ENCODE data around the gene LRR1.
"Not testable (repeated sequence)": the region's sequence is repeated elsewhere in the genome, so short reads cannot be mapped to it uniquely, and the experiment has no call there.

Gene LRR1

DNA sequence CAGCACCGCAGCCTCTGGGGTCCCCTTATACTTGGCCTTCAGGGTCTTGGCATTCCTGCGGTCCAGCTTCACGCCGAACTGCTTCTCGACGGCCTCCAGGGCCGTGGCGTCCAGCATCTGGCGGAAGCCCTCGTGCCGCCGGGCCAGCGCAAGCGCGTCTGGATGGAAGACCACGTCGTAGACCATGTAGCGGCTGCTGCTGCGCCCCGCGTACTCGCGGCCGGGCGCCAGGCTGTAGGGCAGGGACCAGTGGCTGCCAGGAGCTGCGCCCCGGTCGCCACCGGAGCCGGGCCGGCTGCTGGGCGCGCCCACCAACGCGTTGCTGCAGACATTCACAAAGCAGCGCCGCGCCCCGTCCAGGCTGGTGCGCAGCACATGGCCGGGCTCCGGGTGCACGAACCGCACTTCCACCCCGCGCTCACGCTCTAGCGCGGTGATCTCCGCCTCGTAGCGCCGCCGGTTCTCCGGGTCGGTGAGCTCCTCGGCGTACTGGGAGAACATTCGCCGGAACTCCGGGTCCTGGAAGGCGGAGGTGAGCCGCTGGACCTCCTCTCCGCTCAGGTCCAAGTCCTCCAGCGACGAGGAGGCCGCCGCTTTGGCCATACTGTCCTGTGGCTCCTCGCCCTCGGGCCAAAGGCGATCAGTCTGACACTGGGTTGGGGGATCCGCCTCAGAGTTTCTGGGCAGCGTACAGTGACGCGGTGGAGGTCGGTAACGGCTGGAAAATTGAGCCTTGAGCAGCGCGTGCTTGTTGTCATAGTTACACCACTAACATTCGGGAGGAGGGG is 36.0 kb downstream of the LRR1 start, which contains the start of gene DNAAF2:
DNAAF2 (minus strand) TSS at position 698 of the 788 bp plus-strand sequence; CDS start at position 603, 95 bp downstream.
- peak; percentile 88 for DNase-seq

DNA sequence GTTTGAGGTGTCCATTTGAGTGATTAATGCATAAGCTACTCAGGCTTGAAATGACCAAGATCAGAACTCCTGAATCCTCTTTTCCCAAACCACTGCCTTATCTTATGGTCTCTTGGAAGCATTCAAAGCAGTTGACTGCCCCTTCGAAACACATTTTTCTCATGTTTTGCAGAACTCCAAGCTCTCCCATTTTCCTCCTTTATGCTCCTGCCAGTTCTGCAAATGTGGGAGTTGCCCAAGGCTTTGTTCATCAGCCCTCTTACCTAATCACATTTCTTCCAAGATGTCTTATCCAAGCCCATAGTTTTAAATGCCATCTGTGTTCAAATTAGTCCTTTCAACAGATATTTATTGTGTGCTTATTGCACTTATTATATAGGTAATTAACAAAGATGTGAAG is 38.1 kb downstream of the LRR1 start:
- no peak for DNase-seq

DNA sequence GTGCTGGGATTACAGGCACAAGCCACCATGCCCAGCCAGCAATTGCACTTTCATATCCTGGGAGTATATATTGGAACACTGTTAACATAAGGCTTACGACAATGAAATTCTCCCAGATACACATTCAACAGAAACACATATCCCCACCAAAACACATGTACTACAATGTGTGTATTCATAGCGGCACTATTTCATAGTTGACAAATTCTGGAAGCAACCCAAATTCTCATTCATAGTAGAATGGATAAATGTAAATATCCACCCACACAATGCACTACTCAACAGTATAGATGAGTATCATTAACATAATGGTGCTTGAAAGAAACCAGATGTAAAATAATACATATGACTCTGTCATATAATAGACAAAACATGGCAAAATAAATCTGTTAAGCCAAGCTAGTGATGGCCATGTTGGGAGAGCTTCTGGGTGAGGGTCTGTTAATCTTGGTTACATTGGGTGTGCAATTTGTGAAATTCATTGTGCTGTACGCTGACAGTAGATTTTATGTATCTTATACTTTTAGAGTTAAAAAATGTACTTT is 38.9 kb downstream of the LRR1 start:
- no peak for DNase-seq

DNA sequence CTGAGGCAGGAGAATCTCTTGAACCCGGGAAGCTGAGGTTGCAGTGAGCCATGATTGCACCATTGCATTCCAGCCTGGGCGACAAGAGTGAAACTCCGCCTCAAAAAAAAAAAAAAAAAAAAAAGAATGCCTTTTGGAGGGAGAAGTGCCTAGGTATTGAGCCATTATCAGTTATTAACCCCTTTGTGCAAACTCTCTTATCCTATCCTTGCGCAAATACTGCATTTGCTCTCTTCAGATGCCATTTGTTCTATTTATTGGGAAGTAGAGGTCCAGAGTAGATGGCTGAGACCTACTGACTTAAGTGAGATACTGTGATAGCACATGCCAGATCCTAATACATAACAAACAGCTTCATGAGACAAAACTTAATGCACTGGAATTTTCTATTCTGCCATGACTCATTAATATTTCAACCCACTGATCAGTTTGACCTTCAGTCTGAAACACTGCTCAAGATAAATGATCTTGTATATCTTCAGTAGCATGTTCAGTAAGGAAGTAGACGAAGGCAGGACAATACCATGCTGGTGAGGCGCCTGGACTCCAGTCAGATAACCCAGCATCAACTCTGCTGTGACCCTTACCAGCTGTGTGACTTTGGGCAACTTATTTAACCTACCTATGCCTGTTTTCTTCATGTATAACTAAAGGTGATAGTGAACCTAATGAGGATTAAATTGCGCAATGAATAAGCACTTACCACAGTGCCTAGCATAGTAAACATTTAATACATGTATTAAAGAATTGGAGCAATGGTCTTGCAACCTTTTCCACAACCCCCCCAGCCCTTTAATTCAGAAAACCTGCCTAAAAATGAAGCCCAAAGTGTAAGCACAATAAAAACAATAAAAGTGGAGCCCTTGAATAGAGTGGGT is 42.0 kb downstream of the LRR1 start:
- DNase-seq, result no peak

DNA sequence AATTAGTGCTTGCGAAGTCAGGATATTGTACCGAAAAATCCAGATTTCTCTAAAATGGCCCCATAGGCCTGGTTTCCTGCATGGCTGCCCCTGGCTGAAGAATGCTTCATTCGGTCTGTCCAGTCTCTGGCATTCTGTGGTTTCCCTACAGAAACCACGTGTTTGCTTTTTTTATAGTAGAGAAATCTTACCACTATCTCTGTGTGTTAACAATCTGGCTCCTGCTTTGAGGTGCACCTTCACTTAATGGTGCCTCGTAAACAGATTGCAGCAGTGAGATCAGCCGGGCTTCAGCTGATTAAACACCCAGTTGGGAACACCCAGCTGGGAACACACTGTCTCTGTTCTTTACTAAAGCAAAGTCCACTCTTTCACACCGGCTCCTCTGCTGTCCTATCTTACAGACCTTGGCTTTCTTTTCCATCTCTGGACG is 43.0 kb downstream of the LRR1 start:
- DNase-seq, result no peak

DNA sequence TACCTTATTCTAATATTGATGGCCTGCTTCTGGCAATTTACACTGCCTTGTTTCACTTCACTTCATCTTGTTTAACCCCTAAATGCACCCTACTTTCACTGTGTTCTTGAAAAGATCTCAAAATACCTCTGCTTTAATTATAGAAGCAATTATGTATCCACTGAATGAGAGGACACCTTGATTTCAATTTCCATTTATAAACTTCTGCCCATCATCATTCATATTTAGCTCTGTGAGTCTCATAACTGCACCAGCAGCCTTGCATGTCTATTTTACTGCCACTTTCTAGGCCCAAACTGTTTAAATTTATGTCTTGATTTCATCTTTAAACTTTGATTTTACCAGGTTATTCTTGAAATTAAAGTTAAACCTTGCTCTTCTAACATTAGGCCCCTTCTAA is 43.4 kb downstream of the LRR1 start:
- DNase-seq, result no peak

DNA sequence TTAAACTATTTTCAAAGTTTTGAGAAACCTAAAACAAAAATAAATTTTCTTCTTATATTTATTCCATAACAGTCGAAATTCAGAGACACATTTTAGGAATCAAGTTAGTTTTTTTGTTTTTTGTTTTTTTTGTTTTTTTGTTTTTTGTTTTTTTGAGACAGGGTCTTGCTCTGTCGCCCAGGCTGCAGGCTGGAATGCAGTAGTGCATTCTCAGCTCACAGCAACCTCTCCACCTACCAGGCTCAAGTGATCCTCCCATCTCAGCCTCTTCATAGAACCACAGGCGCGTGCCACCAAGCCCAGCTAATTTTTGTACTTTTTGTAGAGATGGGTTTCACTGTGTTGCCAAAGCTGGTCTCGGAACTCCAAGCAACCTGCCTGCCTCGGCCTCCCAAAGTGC is 54.8 kb downstream of the LRR1 start:
- DNase-seq, result no peak

DNA sequence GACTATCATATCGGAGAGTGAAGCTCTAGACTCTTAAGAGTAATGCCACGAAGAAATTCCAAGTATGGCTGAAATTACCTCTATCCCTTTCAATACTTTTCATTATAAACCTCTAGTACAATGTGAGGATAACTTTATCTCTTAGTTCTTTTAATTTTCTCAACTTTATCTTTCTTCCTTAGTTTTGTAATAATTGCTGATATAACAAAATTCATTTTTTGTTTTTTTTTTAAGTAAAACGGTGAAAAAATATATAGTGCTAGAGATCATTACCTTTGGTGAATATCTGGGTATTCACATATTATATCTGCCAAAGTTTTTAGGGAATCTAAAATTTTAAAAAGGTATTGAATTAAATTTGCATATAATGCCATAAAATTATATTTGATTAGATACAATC is 55.8 kb downstream of the LRR1 start:
- no peak for DNase-seq

DNA sequence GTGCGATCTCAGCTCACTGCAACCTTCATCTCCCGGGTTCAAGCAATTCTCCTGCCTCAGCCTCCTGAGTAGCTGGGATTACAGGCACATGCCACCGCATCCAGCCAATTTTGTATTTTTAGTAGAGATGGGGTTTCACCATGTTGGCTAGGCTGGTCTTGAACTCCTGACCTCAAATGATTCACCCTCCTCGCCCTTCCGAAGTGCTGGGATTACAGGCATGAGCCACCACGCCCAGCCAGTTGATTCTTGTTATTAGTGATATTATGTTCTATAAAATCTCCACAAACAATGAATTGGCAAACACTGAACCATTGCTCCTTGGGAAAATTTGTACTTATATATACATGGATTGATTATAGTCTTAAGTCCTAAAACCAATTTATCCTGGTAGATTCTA is 58.8 kb downstream of the LRR1 start:
- DNase-seq, result not testable (repeated sequence)

DNA sequence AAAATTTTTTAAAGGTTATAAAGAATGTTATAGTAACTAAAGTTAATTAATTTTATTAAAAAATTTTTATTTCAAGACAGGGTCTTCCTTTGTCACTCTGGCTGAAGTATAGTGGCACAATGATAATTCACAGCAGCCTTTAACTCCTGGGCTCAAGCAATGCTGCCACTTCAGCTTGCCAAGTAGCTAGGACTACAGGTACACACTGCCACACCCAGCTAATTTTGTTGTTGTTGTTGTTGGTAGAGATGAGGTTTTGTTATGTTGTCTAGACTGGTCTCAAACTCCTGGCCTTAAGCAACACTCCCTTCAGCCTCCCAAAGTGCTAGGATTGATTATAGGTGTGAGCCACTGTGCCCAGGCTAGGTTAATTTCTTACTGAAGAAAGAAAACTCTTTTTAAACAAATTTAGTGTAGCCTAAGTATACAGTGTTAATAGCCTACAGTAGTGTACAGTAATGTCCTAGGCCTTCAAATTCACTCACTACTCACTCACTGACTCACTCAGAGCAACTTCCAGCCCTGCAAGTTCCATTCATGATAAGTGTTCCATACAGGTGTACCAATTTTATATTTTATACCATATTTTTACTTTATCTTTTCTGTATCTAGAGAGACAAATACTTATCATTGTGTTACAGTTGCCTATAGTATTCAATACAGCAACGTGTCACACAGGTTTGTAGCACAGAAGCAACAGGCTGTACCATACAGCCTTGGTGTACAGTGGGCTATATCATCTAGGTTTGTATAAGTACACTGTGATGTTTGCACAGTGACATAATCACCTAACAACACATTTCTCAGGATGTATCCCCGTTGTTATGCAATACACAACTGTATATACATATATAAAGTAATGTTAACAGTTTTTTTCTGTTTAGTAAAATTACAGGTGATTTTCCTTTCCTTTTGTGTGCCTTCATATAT is 61.1 kb downstream of the LRR1 start:
- no peak for DNase-seq

Data from amniotic stem cell (primary cell).